GM11168 (cell line): ENCODE results near the gene NELL2.
"Not testable (repeated sequence)": the region's sequence is repeated elsewhere in the genome, so short reads cannot be mapped to it uniquely, and the experiment has no call there.

Source experiments
- in situ Hi-C: fragments of 300-500 bp; cut with MboI; formaldehyde crosslinking; loops from one replicate; pipeline ENCODE4 v1.12.0; 2022; ENCODE audit warnings: low sequenced_read_pairs; ENCODE audit not compliant: unreplicated experiment

NELL2 gene

GRCh38 chr12:44875954-44876543, at the start of gene NELL2:
NELL2 (minus strand) TSS chr12:44876315; CDS start chr12:44875869, 446 bp downstream.
- in situ Hi-C loops, result no loop called here

- in situ Hi-C loops, result no loop called here
Measured at GRCh38 chr12:44921736-44922135, 45.6 kb upstream of the NELL2 start.

- in situ Hi-C loops, result no loop called here
Measured at GRCh38 chr12:44917141-44917540, 41.0 kb upstream of the NELL2 start.

- in situ Hi-C loops, result no loop called here
Measured at GRCh38 chr12:44915958-44916357, 39.8 kb upstream of the NELL2 start.

- in situ Hi-C loops, result no loop called here
Measured at GRCh38 chr12:44904321-44904720, 28.2 kb upstream of the NELL2 start.

- in situ Hi-C loops, result not testable (repeated sequence)
Measured at GRCh38 chr12:44898108-44898507, 22.0 kb upstream of the NELL2 start.

- in situ Hi-C loops, result no loop called here
Measured at GRCh38 chr12:44889926-44890325, 13.8 kb upstream of the NELL2 start.

- in situ Hi-C loops, result no loop called here
Measured at GRCh38 chr12:44889162-44889561, 13.0 kb upstream of the NELL2 start.

- in situ Hi-C loops, result no loop called here
Measured at GRCh38 chr12:44885902-44886301, 9.8 kb upstream of the NELL2 start.

- in situ Hi-C loops, result no loop called here
Measured at GRCh38 chr12:44881197-44881596, 5.1 kb upstream of the NELL2 start.

- in situ Hi-C loops, result no loop called here
Measured at GRCh38 chr12:44876544-44877410, 662 bp upstream of the NELL2 start.

- in situ Hi-C loops, result no loop called here
Measured at GRCh38 chr12:44875417-44875953, 630 bp downstream of the NELL2 start.

- in situ Hi-C loops, result no loop called here
Measured at GRCh38 chr12:44874981-44875416, 1.1 kb downstream of the NELL2 start.

GRCh38 chr12:44873898-44874297, 2.2 kb downstream of the NELL2 start:
- in situ Hi-C loops, result no loop called here

- in situ Hi-C loops, result no loop called here
Measured at GRCh38 chr12:44869503-44869902, 6.6 kb downstream of the NELL2 start.

GRCh38 chr12:44863867-44864266, 12.2 kb downstream of the NELL2 start:
- in situ Hi-C loops, result no loop called here

- in situ Hi-C loops, result no loop called here
Measured at GRCh38 chr12:44859998-44860689, 16.0 kb downstream of the NELL2 start.

GRCh38 chr12:44858226-44858855, 17.8 kb downstream of the NELL2 start:
- in situ Hi-C loops, result no loop called here

GRCh38 chr12:44852483-44852882, 23.6 kb downstream of the NELL2 start:
- in situ Hi-C loops, result no loop called here

GRCh38 chr12:44851586-44851985, 24.5 kb downstream of the NELL2 start:
- in situ Hi-C loops, result no loop called here
